Left renal cortex interstitium (tissue), 4 donors: ENCODE data around the gene SMIM44. TPM values are rescaled to one million over a fixed set of nuclear protein-coding genes. Genes with fewer than 3 reads are reported as not detected.

ENCODE experiments used
- DNase-seq, 4 donors: peaks; one replicate each; pipeline ENCODE4 v3.0.0-alpha.2; 2013; ENCODE audit warnings: low read depth in 4 of 4, low spot score in 2 of 4, missing footprints in 1 of 4
- polyA plus RNA-seq, 4 donors: library from polyadenylated mRNA; unstranded; fragments of 120-200 nt; gene quantifications; one replicate each; pipeline ENCODE4 v1.2.1, GENCODE V29; 2013; ENCODE audit not compliant: insufficient read length in 4 of 4

The SMIM44 gene
- polyA plus RNA-seq, 4 donors: 0.28 to 0.95 TPM; not detected in 2

GRCh38 chr19:3479177-3479833 lies 3.9 kb downstream of the SMIM44 start:
- DNase-seq: no peak

GRCh38 chr19:3478409-3479176 lies 4.6 kb downstream of the SMIM44 start:
- DNase-seq: no peak

GRCh38 chr19:3477951-3478350 lies 5.3 kb downstream of the SMIM44 start:
- DNase-seq: no peak

- no peak for DNase-seq
Observed at GRCh38 chr19:3477506-3477905, 5.7 kb downstream of the SMIM44 start.

- DNase-seq: no peak
Observed at GRCh38 chr19:3476830-3477229, 6.4 kb downstream of the SMIM44 start.

GRCh38 chr19:3475449-3475848 lies 7.8 kb downstream of the SMIM44 start:
- DNase-seq: no peak

GRCh38 chr19:3474614-3475013 lies 8.6 kb downstream of the SMIM44 start:
- DNase-seq: no peak

GRCh38 chr19:3474010-3474409 lies 9.2 kb downstream of the SMIM44 start:
- no peak for DNase-seq

- DNase-seq: no peak
Observed at GRCh38 chr19:3471954-3472655, 11.1 kb downstream of the SMIM44 start.

GRCh38 chr19:3470500-3471128 lies 12.6 kb downstream of the SMIM44 start:
- no peak for DNase-seq

GRCh38 chr19:3469638-3470499 lies 13.4 kb downstream of the SMIM44 start:
- no peak for DNase-seq

- DNase-seq: no peak
Observed at GRCh38 chr19:3468211-3468610, 15.0 kb downstream of the SMIM44 start.

- DNase-seq: no peak
Observed at GRCh38 chr19:3467437-3468198, 15.6 kb downstream of the SMIM44 start.

- DNase-seq: no peak
Observed at GRCh38 chr19:3466635-3467034, 16.6 kb downstream of the SMIM44 start.

GRCh38 chr19:3465552-3465951 lies 17.7 kb downstream of the SMIM44 start:
- DNase-seq: no peak

- no peak for DNase-seq
Observed at GRCh38 chr19:3464587-3465235, 18.5 kb downstream of the SMIM44 start.

GRCh38 chr19:3463714-3464586 lies 19.3 kb downstream of the SMIM44 start:
- no peak for DNase-seq
